Neuronal stem cell (in vitro differentiated cells): ENCODE results near the gene GOLGA1.
"Not testable (repeated sequence)": the region's sequence is repeated elsewhere in the genome, so short reads cannot be mapped to it uniquely, and the experiment has no call there.

Experiments used
- DNase-seq: peaks from one replicate; pipeline ENCODE4 v3.0.0-alpha.2; 2013; ENCODE audit warnings: low spot score
- H2AFZ ChIP-seq: one replicate; pipeline ENCODE4 v1.6.1; 2013; ENCODE audit warnings: mild to moderate bottlenecking, low read length, inconsistent platforms
- H2AK5ac ChIP-seq: 2 replicates; pipeline ENCODE4 v1.6.1; 2013; ENCODE audit warnings: low read depth, mild to moderate bottlenecking, inconsistent platforms, low read length, moderate library complexity, mixed read lengths
- H2BK120ac ChIP-seq: 2 replicates; pipeline ENCODE4 v1.6.1; 2013; ENCODE audit warnings: low read depth, mild to moderate bottlenecking, inconsistent platforms, low read length, moderate library complexity, mixed read lengths
- H2BK12ac ChIP-seq: one replicate; pipeline ENCODE4 v1.6.1; 2013; ENCODE audit warnings: low read length, inconsistent platforms
- H2BK15ac ChIP-seq: 2 replicates; pipeline ENCODE4 v1.6.1; 2013; ENCODE audit warnings: mild to moderate bottlenecking, low read length, inconsistent platforms, mixed read lengths
- H2BK5ac ChIP-seq: one replicate; pipeline ENCODE4 v1.6.1; 2013; ENCODE audit warnings: inconsistent platforms, mild to moderate bottlenecking, low read length, moderate library complexity
- H3K14ac ChIP-seq: one replicate; pipeline ENCODE4 v1.6.1; 2013; ENCODE audit warnings: low read length, inconsistent platforms
- H3K18ac ChIP-seq: 2 replicates; pipeline ENCODE4 v1.6.1; 2013; ENCODE audit warnings: low read length, inconsistent platforms
- H3K23ac ChIP-seq: 2 replicates; pipeline ENCODE4 v1.6.1; 2013; ENCODE audit warnings: low read depth, mild to moderate bottlenecking, mixed read lengths, low read length, inconsistent platforms; ENCODE audit not compliant: poor library complexity
- H3K27ac ChIP-seq: replicated peaks from 3 replicates; pipeline ENCODE4 v1.5.1; 2013; ENCODE audit warnings: low read length, inconsistent platforms
- H3K27me3 ChIP-seq, 3 experiments: 2 replicates each; pipeline ENCODE4 v1.6.1; 2013; ENCODE audit warnings: low read length in 3 of 3, mild to moderate bottlenecking in 2 of 3, inconsistent platforms in 1 of 3, low read depth in 1 of 3, mixed read lengths in 1 of 3, moderate library complexity in 1 of 3; ENCODE audit not compliant: control insufficient read depth in 3 of 3, insufficient read depth in 3 of 3
- H3K36me3 ChIP-seq, 2 donors: replicated peaks in 1 of 2; 2 replicates each; pipeline ENCODE4 v1.6.1; 2013; ENCODE audit warnings: low read length in 2 of 2; ENCODE audit not compliant: control insufficient read depth in 2 of 2, insufficient read depth in 2 of 2
- H3K4ac ChIP-seq: 2 replicates; pipeline ENCODE4 v1.6.1; 2013; ENCODE audit warnings: inconsistent platforms, mild to moderate bottlenecking, low read length, moderate library complexity
- H3K4me1 ChIP-seq, 2 donors: 1 replicate in 1 of 2; 2 replicates in 1 of 2; pipeline ENCODE4 v1.6.1; 2013; ENCODE audit warnings: low read length in 2 of 2, low read depth in 1 of 2; ENCODE audit not compliant: control insufficient read depth in 2 of 2, insufficient read depth in 1 of 2
- H3K4me2 ChIP-seq: one replicate; pipeline ENCODE4 v1.6.1; 2013; ENCODE audit warnings: mild to moderate bottlenecking, low read length, inconsistent platforms; ENCODE audit not compliant: insufficient read depth, poor library complexity, severe bottlenecking
- H3K4me3 ChIP-seq, 2 donors: 2 replicates each; pipeline ENCODE4 v1.5.1; 2013; ENCODE audit warnings: low read length in 2 of 2, mild to moderate bottlenecking in 2 of 2, inconsistent platforms in 1 of 2, moderate library complexity in 1 of 2
- H3K79me1 ChIP-seq: one replicate; pipeline ENCODE4 v1.6.1; 2013; ENCODE audit warnings: low read depth, mild to moderate bottlenecking, inconsistent platforms, low read length, moderate library complexity
- H3K9ac ChIP-seq: one replicate; pipeline ENCODE4 v1.6.1; 2013; ENCODE audit warnings: mild to moderate bottlenecking, low read depth, low read length, inconsistent platforms; ENCODE audit not compliant: poor library complexity
- H3K9me3 ChIP-seq, 2 donors: replicated peaks in 1 of 2; 2 replicates each; pipeline versions ENCODE3 to v1.6.1; 2013; ENCODE audit warnings: low read length in 2 of 2, mild to moderate bottlenecking in 2 of 2, inconsistent platforms in 1 of 2, low read depth in 1 of 2, mixed read lengths in 1 of 2, moderate library complexity in 1 of 2; ENCODE audit not compliant: control insufficient read depth in 2 of 2, insufficient read depth in 1 of 2
- H4K8ac ChIP-seq: one replicate; pipeline ENCODE4 v1.6.1; 2013; ENCODE audit warnings: low read depth, mild to moderate bottlenecking, inconsistent platforms, low read length, moderate library complexity
- H4K91ac ChIP-seq: one replicate; pipeline ENCODE4 v1.6.1; 2013; ENCODE audit warnings: low read length, low read depth, mild to moderate bottlenecking, inconsistent platforms; ENCODE audit not compliant: poor library complexity
- whole genome bisulfite sequencing, 2 donors: extraction: QIAGEN DNeasy Blood & Tissue Kit; methylation state at CpG; one replicate each; pipeline ENCODE4 v1.1.7; 2013; ENCODE audit warnings: missing lambda C conversion rate in 2 of 2, mixed read lengths in 1 of 2; ENCODE audit not compliant: insufficient read length in 2 of 2, insufficient replicate concordance in 1 of 2; ENCODE audit errors: extremely low coverage in 2 of 2; 5-methylcytosine and 5-hydroxymethylcytosine counted together

Gene GOLGA1

GRCh38 chr9:124959671-124960408 is 19.0 kb upstream of the GOLGA1 start:
- H3K36me3 ChIP-seq, H2BK5ac ChIP-seq, H3K4me3 ChIP-seq, H3K9ac ChIP-seq, H2BK12ac ChIP-seq, DNase-seq, H3K4ac ChIP-seq, H3K9me3 ChIP-seq, H3K79me1 ChIP-seq, H2AK5ac ChIP-seq, H3K23ac ChIP-seq, H4K91ac ChIP-seq, H3K18ac ChIP-seq, H3K14ac ChIP-seq, H2AFZ ChIP-seq, H3K4me2 ChIP-seq, H2BK15ac ChIP-seq, H2BK120ac ChIP-seq, H4K8ac ChIP-seq, H3K27me3 ChIP-seq, H3K27ac ChIP-seq, H3K4me1 ChIP-seq: not testable (repeated sequence)
- WGBS, 2 donors: no CpG with 5 or more reads among the region's 9 CpGs

GRCh38 chr9:124954255-124954654 is 13.4 kb upstream of the GOLGA1 start:
- H3K4ac ChIP-seq: no peak overlapping the region
- no peak overlapping the region for H4K91ac ChIP-seq
- H3K79me1 ChIP-seq: no peaks in the 10 kb centered on the region
- no peaks in the 10 kb centered on the region for H3K4me1 ChIP-seq
- no peak overlapping the region for H2BK120ac ChIP-seq
- no peak overlapping the region for H3K14ac ChIP-seq
- H2AK5ac ChIP-seq: no peak overlapping the region
- no peaks in the 10 kb centered on the region for H3K27me3 ChIP-seq
- H2BK5ac ChIP-seq: no peak overlapping the region
- no peak overlapping the region for H2BK15ac ChIP-seq
- H3K36me3 ChIP-seq: peaks cover 0 to 14% of the 10 kb centered on the region in 2 donors
- H3K27ac ChIP-seq: no peak overlapping the region
- no peaks in the 10 kb centered on the region for H3K9me3 ChIP-seq
- no peak overlapping the region for H3K4me2 ChIP-seq
- H2BK12ac ChIP-seq: no peak overlapping the region
- H3K4me3 ChIP-seq: no peak overlapping the region
- H3K23ac ChIP-seq: no peak overlapping the region
- no peak overlapping the region for H3K18ac ChIP-seq
- WGBS, 2 donors: no CpG with 5 or more reads among the region's 1 CpG
- no peak for DNase-seq
- H3K9ac ChIP-seq: no peak overlapping the region
- no peak overlapping the region for H4K8ac ChIP-seq
- H2AFZ ChIP-seq: no peak overlapping the region

- no peak overlapping the region for H4K91ac ChIP-seq
- no peak overlapping the region for H4K8ac ChIP-seq
- H2AK5ac ChIP-seq: no peak overlapping the region
- H2BK120ac ChIP-seq: no peak overlapping the region
- H3K18ac ChIP-seq: no peak overlapping the region
- H3K79me1 ChIP-seq: no peaks in the 10 kb centered on the region
- WGBS, 2 donors: no CpG with 5 or more reads among the region's 3 CpGs
- no peaks in the 10 kb centered on the region for H3K4me1 ChIP-seq
- H3K27ac ChIP-seq: no peak overlapping the region
- no peaks in the 10 kb centered on the region for H3K27me3 ChIP-seq
- no peak overlapping the region for H3K4me3 ChIP-seq
- no peak for DNase-seq
- H2AFZ ChIP-seq: no peak overlapping the region
- no peak overlapping the region for H3K14ac ChIP-seq
- no peak overlapping the region for H2BK5ac ChIP-seq
- H3K9ac ChIP-seq: no peak overlapping the region
- no peak overlapping the region for H3K4me2 ChIP-seq
- no peak overlapping the region for H2BK15ac ChIP-seq
- no peak overlapping the region for H3K4ac ChIP-seq
- H3K23ac ChIP-seq: no peak overlapping the region
- peaks cover 0 to 14% of the 10 kb centered on the region in 2 donors for H3K36me3 ChIP-seq
- no peak overlapping the region for H2BK12ac ChIP-seq
- H3K9me3 ChIP-seq: no peaks in the 10 kb centered on the region
Measured at GRCh38 chr9:124950050-124950718, 9.3 kb upstream of the GOLGA1 start.

- no peak overlapping the region for H3K9ac ChIP-seq
- H3K27me3 ChIP-seq: no peaks in the 10 kb centered on the region
- H3K23ac ChIP-seq: no peak overlapping the region
- no peak overlapping the region for H3K4me3 ChIP-seq
- no peak overlapping the region for H3K27ac ChIP-seq
- no peak overlapping the region for H2AFZ ChIP-seq
- WGBS, 2 donors: no CpG with 5 or more reads among the region's 2 CpGs
- DNase-seq: no peak
- H3K36me3 ChIP-seq: peaks cover 0 to 14% of the 10 kb centered on the region in 2 donors
- no peak overlapping the region for H3K14ac ChIP-seq
- no peak overlapping the region for H2BK120ac ChIP-seq
- H4K91ac ChIP-seq: no peak overlapping the region
- H2BK12ac ChIP-seq: no peak overlapping the region
- H2BK15ac ChIP-seq: no peak overlapping the region
- H2BK5ac ChIP-seq: no peak overlapping the region
- H3K9me3 ChIP-seq: no peaks in the 10 kb centered on the region
- H4K8ac ChIP-seq: no peak overlapping the region
- H3K79me1 ChIP-seq: no peaks in the 10 kb centered on the region
- H3K4ac ChIP-seq: no peak overlapping the region
- H2AK5ac ChIP-seq: no peak overlapping the region
- H3K4me1 ChIP-seq: no peaks in the 10 kb centered on the region
- no peak overlapping the region for H3K18ac ChIP-seq
- no peak overlapping the region for H3K4me2 ChIP-seq
Measured at GRCh38 chr9:124949387-124949786, 8.5 kb upstream of the GOLGA1 start.
